Retinal pigment epithelial cell (primary cell): ENCODE results near the gene NUP58.

Source experiments
- DNase-seq: peaks from one replicate; pipeline ENCODE4 v3.0.0-alpha.2; 2010; ENCODE audit warnings: low read depth
- H3K4me3 ChIP-seq: 2 replicates; pipeline ENCODE4 v1.5.1; 2011; ENCODE audit warnings: mild to moderate bottlenecking, low read length, control low read depth, moderate library complexity
- TF ChIP-seq, protein P1 (sequence below): conservative IDR thresholded peaks from 2 replicates; pipeline ENCODE4 v1.5.1; 2011; ENCODE audit warnings: low read depth, low read length, control low read depth, inconsistent platforms

The NUP58 gene

DNA sequence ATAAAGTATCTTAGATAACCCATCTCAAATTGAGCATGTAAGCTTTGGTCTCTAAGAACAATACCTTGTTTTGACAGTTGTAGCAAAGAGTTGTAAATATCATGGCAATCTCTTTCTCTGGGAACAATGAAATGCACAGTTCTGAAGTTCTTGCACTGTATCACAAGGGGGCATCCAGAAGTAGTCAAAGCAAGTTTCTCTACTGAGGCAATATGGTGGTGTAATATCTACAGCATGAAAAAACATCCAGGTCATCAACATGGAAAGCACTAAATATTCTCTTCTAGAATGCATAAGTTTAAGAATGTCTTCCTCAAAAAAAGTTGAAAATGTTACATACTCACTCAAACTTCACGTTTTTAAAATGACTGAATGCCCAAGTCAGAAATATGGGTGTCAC lies 33.7 kb upstream of the NUP58 start:
- no peak overlapping the region for H3K4me3 ChIP-seq
- no peak for DNase-seq
- TF ChIP-seq, protein P1, sequence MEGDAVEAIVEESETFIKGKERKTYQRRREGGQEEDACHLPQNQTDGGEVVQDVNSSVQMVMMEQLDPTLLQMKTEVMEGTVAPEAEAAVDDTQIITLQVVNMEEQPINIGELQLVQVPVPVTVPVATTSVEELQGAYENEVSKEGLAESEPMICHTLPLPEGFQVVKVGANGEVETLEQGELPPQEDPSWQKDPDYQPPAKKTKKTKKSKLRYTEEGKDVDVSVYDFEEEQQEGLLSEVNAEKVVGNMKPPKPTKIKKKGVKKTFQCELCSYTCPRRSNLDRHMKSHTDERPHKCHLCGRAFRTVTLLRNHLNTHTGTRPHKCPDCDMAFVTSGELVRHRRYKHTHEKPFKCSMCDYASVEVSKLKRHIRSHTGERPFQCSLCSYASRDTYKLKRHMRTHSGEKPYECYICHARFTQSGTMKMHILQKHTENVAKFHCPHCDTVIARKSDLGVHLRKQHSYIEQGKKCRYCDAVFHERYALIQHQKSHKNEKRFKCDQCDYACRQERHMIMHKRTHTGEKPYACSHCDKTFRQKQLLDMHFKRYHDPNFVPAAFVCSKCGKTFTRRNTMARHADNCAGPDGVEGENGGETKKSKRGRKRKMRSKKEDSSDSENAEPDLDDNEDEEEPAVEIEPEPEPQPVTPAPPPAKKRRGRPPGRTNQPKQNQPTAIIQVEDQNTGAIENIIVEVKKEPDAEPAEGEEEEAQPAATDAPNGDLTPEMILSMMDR = peak; percentile 44

DNA sequence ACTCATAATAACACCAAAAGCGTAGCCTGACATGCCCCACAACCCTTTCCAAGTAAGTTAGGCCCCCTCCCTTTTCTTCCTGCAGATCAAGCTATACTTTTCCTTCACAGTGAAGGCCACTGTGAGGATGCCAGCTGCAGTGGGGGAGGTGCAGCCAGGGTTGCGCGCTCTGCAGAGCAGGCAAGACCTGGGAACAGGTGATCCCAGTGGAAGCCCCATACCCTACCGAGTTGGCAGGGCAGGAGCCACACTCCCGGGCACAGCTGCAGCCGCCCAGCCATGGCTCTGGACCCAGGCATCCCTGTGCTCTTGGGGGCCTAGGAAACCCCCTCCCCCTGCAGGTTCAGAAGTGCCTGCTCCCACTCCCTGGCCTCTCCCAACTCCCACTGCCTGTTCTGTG lies 32.9 kb upstream of the NUP58 start:
- no peak overlapping the region for H3K4me3 ChIP-seq
- TF ChIP-seq, protein P1 = no peak
- no peak for DNase-seq

DNA sequence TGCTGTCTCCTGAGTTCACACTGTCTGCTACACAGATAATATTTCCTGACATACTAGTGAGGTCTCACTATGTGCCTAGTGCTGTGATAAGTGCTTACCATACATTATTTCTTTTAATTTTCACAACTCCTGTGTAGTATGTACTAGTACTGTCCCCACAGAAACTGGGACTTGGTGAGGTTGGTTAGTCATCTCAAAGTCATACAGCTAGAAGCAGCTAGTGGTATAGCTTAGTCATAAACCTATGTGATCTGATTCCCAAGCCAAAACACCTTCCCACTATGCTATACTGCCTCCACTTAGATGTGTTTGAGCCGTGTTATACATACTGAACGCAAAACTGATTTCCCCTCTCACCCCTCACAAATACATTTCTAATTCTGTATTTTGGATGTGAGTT lies 24.7 kb upstream of the NUP58 start:
- H3K4me3 ChIP-seq = no peak overlapping the region
- DNase-seq = no peak
- TF ChIP-seq, protein P1 = no peak

DNA sequence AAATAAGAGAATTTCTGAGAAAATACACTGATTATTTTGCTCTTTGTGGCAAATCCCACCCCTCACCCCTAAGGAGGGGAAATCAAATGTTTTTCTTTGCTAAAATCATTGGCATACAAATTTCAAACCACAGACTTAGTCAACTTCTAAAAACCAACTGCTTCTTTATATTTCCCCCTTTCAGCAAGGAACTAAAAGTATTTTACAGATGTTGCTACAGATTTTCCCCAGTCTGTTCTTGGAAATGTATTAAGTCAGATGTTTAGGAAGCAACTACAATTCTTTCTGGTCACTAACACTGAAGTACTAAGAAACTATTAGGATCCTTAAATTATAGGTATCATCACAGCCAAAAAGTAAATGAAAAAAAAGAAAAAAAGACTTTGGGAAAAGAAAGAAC lies 21.0 kb upstream of the NUP58 start:
- no peak for DNase-seq
- H3K4me3 ChIP-seq = no peak overlapping the region
- TF ChIP-seq, protein P1 = no peak

DNA sequence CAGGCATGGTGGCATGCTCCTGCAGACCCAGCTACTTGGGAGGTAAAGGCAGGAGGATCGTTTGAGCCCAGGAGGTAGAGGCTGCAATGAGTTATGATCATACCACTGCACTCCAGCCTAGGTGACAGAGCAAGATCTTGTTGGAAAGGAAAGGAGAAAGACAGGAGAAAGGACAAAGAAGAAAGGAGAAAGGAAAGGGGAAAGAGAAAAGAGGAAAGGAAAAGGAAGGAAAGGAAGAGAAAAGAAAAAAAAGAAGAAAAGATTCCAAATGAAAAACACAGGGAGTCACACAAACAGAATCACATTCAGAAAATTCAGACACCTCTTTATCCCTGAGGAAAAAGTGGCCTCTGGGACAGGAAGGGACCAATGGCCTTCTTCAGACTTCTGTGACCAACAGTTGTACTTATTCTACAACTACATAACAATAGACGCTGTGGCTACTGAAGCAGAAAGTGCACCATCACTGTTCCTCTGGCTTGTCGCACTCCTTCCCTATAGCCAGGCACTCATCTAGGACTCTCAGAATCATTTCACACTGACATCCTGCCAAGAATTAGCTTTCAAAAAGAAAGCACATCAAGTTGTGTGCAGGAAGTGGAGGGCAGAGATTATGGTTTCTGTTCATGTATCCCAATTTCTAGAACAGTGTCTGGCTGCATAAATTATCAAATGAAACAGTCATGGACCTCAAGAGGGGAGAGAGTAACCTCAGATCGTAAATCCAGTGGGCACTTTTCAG lies 20.1 kb upstream of the NUP58 start:
- TF ChIP-seq, protein P1 = no peak
- no peak overlapping the region for H3K4me3 ChIP-seq
- DNase-seq = no peak

DNA sequence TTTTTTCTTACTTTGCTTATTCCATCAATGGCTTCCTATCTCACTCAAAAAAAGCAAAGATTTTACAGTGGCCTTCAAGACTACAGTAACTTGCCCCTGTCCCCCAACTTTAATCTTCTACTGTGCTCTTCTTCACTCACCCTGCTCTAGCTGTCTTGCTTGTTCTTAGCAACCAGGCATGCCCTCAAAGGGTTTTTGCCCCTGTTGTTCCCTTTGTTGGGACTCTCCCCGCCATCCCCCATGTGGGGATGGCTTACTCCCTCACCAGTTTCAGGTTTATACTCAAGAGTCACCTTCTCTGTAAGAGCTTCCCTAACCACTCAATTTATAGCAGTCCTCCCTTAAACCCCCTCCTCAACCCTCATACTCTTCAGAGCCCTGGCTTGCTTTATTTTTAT lies 19.5 kb upstream of the NUP58 start:
- no peak for DNase-seq
- H3K4me3 ChIP-seq = no peak overlapping the region
- TF ChIP-seq, protein P1 = no peak

DNA sequence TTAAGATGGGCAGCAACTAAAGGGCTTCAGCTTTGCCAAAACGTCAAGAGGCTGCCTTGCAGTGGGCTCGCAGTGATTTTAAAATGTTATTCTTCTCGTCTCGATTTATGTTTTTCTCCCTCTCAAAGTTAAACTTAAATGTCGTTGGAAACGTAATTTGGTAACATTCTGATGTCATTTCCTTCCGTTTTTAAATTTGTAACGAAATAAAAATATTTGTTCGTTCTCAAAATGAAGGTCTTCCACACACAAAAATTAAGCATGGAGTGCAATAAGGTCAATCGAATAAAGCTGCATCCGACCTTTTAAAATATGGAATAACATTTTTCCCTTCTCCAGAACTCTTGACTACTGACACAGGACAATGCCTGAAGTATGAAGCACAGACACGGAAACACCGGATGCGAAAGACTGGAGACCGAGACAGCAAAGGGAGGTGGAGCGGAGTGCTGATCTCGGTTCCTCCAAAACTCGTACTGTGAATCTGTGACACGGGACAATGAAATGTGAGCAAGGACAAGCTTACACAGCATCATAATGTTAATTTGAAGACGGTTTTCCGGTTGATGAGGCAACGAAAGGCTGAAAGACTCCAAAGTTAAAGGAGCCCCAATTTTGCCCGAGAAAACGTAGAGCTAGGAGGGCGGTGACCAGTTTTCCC lies 15.0 kb upstream of the NUP58 start:
- peak overlapping the region; percentile 75 for H3K4me3 ChIP-seq
- DNase-seq = no peak
- TF ChIP-seq, protein P1 = no peak
